Measurements from ENCODE around the gene STAT1.
A peak's percentile ranks its signal among the peaks of the same experiment; 100 is the strongest.

Gene STAT1

DNA sequence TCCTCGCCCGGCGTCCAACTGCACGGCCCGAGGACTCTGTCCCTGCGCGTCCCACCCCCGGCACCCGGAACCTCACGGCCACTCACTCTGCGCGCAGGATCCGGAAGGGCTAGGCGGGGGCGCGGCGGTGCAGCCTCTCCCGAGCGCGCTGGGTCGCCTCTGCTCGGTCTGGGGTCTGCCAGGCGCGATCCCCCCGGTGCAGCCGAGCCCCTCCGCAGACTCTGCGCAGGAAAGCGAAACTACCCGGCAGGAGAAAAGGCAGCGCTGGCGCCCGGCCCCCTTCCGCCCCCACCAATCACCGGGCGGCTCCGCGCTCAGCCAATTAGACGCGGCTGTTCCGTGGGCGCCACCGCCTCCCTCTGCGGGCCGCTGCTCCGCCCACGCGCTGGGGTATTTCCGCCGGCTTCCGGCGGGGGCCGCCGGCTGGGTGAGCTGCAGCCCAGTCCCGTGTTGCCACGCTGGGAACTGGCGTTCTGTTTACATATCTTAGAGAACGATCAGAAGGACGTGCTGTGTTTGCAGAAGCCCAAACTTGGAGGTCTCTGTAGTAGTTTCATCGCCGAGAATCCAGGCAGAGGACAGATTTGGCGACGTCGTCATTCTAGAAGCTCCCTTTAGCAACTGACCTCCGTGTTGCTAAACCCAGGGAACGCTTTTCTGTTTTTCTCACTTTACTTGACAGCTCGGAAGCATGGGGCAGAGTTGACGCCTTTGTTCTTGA, at the start of gene STAT1:
STAT1 (minus strand) TSS at position 240 of the 721 bp plus-strand sequence. CDS start 4,168 bp downstream, outside the sequence.
- in situ Hi-C loops (cut with MboI; ENCODE audit: low pct_unique_long_range_greater_than_20kb, low sequenced_read_pairs), result no loop called here

DNA sequence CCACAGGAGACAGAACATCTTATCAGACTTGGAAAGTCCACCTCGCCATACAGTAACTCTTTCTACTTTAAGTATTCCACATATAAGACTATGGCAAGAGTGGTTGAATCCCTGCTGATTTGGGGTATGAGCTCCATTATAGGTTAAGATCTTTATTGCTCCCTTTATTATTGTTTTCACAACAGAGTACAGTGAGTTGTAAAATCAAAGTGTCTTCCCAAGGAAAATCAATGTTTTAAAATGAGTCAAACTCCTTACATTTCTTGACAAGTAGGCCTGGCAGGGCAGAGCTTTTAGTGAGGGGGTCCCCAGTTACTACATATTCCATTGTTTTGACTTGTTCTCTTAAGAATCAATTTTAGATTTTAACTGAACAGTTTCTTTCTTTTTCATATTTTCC, 49.6 kb upstream of the STAT1 start:
- DNase-seq, result no peak
- in situ Hi-C loops (cut with MboI; ENCODE audit: low pct_unique_long_range_greater_than_20kb, low sequenced_read_pairs), result no loop called here

More for the DNA sequence above, at the start of gene STAT1:
- DNase-seq, result peak; percentile 96

DNA sequence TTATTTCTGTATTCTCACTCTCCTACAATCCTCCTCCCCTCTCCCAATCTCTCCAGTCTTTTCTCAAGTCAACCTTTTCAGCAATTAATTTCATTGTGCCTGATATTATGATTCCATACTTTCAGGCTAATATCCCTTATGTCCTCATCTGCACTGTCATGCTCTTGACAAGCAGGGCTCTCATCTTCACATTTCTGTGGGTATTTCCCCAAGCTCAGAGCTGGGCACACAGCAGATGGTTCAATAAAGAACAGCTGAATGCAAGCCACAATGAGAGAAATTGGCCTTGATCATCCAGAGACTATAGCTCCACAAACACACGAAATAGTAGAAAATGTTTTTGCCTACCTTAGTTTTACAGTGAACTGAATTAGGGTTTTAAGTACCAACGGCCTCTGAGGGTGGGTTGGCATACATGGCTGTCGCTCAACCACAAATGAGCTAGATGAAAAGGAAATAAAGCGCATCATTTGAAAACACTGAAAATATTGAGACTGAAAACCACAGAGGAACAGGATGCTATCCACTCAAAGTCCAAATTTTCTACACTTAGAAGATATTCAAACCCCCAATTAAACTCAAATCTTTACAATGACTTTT, 47.5 kb upstream of the STAT1 start:
- DNase-seq, result no peak
- in situ Hi-C loops (cut with MboI; ENCODE audit: low pct_unique_long_range_greater_than_20kb, low sequenced_read_pairs), result no loop called here

DNA sequence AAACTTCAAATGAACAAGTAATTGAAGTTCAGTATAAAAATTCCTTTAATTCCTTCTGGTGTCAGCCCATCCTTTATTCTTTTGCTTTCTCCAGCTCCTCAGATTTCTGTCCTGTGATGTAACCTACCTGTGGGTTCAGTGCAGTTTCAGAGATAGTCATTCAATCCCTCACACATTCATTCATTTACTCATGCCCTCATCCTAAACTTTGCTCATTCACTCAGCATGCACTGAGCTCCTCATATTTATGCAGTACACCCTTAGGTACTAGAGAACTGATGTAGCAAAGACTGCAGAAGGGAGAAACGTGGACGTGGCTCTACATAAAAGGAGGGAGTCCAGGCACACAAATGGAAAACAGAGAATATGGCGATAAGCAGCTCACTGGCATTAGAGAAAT, 45.3 kb upstream of the STAT1 start:
- DNase-seq, result no peak
- in situ Hi-C loops (cut with MboI; ENCODE audit: low pct_unique_long_range_greater_than_20kb, low sequenced_read_pairs), result loop anchor here (10.0 kb wide), 1 partner anchor 95 kb away; the partner anchor contains the start of gene STAT4

DNA sequence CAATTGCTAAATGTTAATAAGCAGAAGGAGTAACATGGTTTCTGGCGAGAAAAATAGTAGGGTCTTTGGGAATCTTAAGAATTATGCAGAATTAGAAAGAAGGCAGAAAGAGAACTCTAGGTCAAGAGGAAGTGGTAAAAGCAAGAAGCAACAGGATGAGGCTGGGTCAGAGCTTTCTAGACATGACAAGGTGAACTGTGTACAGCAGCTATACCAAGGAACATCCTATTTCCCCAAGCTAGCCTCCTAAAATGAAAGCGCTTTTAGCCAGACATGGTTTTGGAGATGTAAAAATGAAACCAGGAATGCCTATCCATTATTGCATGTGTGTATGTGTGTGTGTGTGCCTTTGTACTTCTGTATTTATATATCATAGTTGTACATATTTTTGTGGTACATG, 42.3 kb upstream of the STAT1 start:
- in situ Hi-C loops (cut with MboI; ENCODE audit: low pct_unique_long_range_greater_than_20kb, low sequenced_read_pairs), result loop anchor here (10.0 kb wide), 1 partner anchor 99 kb away; the partner anchor contains the start of gene STAT4
- DNase-seq, result peak; percentile 65

DNA sequence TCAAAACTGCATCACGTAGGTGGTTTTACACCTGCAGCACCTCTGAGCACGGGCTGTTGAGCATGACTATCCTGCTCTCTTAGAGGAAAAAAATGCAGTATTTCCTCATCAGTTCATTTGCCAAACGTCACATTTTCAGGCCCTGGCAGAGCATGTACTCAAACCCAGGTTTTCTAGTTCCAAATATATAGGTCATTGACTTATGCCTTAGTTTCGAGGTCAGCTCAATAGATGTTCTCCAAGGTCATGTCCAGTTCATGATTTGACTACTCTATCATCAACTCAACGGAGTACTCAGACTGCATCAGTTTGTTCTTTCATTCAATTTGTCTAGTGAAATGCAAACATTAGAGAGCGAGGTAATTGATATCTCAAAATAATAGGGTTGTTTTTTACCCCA, 39.3 kb upstream of the STAT1 start:
- in situ Hi-C loops (cut with MboI; ENCODE audit: low pct_unique_long_range_greater_than_20kb, low sequenced_read_pairs), result loop anchor here (10.0 kb wide), 1 partner anchor 102 kb away; the partner anchor contains the start of gene STAT4
- no peak for DNase-seq

DNA sequence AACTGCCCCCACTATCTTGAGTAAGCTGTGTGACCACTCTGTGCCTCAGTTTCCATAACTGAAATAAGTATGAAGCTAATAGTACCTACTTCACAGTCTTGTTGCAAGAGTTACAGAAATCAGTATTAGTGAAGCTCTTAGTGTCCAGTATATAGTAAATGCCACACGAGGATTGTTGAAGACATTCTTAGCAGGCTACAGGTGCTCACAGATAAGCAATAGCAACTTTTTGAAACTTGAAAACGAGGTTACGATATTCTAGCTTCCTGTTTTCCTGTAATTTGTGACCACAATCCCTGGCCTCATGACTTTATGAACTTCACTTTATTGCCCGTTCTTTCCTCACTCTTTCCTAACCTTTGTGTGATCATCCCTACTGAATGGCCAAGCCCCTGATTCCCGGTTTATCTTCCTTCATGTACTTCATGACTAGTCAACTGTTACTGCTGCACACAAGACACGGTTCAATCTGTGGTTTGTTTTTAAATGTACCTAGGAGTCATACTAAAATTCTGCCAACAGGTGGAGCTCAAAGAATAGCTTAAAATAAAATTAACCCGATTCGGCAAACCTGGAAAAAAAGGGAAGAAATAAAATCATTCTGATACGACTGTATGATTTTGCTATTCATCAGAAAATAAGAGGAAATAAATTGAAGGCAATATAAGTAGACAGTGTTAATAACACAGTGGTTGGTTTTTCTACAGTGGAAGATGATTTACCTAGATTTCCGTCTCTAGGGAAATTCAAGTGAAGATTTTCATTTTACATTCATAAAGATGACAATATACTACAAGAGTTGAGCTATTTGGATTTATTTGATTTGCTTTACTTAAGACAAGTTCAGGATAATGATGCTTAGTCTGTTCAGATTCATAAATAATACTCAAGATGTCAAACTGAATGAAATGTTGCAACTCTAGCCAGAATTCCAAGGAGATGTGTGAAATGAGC, 38.1 kb upstream of the STAT1 start:
- in situ Hi-C loops (cut with MboI; ENCODE audit: low pct_unique_long_range_greater_than_20kb, low sequenced_read_pairs), result loop anchor here (10.0 kb wide), 1 partner anchor 103 kb away; the partner anchor contains the start of gene STAT4
- peak; percentile 88 for DNase-seq

DNA sequence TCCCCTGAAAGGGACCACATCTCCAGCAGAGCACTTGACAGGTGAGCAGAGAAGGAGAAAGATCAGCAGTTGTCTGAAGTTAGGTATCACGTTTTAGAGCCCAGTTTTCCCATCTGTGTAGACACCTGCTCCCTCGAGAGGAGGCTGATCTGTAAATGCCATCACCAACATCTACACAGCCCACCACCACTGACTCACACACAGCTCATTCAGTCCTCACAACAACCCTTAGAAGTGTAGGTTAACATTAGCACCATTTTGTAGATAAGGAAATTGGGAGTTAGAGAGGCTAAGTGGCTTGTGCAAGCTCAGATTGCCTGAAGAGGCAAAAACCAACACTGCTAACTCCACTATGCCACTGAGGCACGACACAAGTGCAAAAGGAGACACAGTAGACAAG, 37.2 kb upstream of the STAT1 start:
- DNase-seq, result no peak
- in situ Hi-C loops (cut with MboI; ENCODE audit: low pct_unique_long_range_greater_than_20kb, low sequenced_read_pairs), result loop anchor here (10.0 kb wide), 1 partner anchor 104 kb away; the partner anchor contains the start of gene STAT4

DNA sequence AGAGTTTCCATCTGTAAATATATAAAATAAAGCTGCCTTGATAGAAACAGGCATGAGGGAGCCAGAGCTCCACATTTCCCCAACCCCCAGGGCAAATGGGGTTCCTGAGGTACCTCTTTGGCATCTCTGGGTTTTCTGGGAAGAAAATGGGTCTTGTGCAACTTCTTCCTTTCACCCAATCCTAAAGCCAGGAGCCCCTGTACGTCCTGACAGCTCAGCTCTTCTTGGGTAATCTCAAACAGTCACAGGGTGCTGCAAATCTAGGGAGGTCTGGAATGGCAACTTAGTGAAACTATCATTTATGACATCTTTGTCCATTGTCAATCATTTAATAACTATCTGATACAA, 36.6 kb upstream of the STAT1 start:
- no peak for DNase-seq
- in situ Hi-C loops (cut with MboI; ENCODE audit: low pct_unique_long_range_greater_than_20kb, low sequenced_read_pairs), result loop anchor here (10.0 kb wide), 1 partner anchor 104 kb away; the partner anchor contains the start of gene STAT4

DNA sequence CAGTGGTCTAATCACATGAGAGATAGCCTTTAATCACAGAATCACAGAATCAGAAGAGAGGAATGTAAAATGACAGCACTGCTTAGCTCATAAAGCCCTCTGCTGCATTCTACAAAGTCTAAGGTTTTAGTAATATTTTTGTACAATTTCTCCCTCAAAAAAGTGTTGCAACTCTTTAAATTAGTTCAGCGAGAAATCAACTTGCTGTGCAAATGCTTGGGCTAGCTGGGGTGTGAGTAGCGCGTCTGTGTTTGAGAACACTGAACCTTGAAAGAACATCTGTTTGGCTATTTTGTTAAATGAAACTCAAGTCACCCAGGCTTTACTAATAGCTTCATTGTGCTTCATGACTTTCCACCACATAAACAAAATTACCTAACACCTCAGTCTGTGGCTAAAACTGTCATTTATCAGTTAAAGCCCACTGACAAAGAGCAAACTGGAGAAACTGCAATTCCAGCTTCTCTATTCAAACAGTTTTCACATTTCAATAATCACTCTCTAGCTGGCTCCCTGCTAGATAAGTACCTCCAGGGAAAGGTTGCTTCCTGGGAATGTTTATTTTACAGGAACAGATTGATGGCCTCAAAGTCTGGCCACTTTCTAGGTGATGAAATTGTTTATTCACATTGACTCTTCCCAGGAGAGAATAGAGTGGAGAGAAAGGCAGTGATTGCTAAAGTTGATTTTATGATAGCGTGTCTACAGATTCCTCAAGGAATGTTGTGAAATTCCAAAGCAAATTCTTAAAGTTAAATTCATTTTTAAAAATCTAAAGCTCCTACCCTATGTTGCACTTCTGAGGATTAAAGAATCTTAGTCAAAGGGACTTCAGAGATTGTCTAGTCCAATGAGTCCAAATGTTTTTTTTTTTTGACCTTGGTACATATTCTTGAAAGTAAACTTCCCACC, 36.0 kb upstream of the STAT1 start:
- DNase-seq, result no peak
- in situ Hi-C loops (cut with MboI; ENCODE audit: low pct_unique_long_range_greater_than_20kb, low sequenced_read_pairs), result loop anchor here (10.0 kb wide), 1 partner anchor 105 kb away; the partner anchor contains the start of gene STAT4

DNA sequence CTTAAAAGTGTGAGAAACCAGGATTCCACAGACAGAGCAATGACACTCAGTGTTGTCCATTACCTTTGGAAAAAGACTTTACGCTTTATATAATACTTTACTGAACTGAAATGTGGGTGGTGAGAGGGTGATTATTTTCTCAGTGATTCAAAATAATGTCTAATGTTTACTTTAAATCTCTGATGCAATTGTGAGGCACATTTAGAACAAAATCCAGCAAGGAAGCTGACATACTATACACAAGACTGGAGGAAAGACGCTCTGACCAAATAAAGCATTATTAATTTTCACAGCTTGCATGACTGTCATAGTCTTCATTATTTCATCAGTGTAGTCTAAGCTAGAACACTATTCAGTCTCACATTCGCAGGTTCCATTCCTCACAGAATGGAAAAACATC, 34.1 kb upstream of the STAT1 start:
- in situ Hi-C loops (cut with MboI; ENCODE audit: low pct_unique_long_range_greater_than_20kb, low sequenced_read_pairs), result no loop called here
- DNase-seq, result no peak

DNA sequence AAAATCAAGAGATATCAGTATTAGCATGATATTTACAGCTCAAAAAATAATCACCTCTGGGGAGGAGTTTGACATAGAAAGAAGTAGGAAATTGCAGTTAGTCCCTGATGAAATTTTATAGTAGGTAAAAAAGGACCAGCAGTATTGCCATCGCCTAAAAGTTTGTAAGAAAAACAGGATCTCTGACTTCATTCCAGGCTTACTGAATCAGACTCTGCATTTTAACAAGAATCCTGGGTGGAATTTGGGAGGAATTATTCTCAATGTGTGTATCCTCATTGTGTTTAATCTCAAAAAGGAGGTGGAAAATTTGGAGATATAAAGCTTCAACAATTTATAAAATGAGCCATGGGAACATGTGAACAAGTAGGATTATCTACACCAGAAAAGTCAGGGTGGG, 31.2 kb upstream of the STAT1 start:
- in situ Hi-C loops (cut with MboI; ENCODE audit: low pct_unique_long_range_greater_than_20kb, low sequenced_read_pairs), result no loop called here
- DNase-seq, result no peak

DNA sequence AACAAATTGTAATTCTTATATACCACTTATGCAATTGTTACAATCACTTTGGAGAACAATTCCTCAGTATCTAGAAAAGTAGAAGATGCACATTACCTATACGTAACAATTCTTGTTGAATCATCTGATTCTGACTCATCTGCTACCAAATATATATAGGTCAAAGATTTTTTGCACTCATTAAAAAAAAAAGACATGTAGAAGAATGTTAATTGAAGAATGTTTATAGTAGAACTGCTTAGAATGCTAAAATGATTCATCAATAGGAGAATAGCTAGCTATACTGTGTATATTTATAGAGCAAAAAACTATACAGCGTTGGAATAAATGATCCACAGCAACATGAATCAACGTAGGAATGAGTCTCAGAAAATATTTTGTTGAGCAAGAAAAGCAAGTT, 29.5 kb upstream of the STAT1 start:
- in situ Hi-C loops (cut with MboI; ENCODE audit: low pct_unique_long_range_greater_than_20kb, low sequenced_read_pairs), result no loop called here
- DNase-seq, result no peak

DNA sequence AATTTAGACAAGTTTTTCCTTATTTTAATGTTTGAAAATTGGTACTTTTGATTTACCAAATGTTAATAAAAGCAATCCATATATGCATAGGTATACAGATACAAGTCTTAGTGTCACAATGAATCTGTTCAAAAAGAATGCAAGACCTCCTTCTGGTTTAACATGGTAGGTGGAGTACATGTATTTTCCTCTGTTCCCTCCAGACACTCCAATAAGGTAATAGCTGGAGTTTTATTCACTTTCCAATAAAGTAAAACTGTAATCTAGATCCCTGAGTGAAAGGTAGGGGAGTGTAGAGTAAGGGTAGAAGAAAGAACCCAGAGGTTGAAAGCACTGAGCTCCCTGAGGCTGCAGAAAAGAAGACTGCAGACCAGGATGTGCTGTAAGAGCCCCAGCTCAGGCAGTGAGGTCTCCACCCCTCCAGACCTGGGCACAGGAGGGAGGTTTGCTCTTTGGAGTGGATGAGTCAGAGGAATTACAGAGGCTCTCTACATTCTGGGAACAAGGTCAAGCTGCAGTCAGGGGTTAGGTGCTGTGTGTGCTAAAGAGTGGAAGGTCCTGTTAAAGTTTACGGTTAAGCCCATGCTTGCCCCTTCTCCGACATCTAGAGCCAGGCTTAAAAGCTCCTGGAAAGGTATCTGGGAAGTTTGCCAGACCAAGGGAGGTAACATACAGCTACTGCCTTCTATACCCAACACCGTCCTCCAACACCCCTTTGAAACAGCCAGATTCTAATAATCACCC, 27.6 kb upstream of the STAT1 start:
- in situ Hi-C loops (cut with MboI; ENCODE audit: low pct_unique_long_range_greater_than_20kb, low sequenced_read_pairs), result no loop called here
- no peak for DNase-seq

DNA sequence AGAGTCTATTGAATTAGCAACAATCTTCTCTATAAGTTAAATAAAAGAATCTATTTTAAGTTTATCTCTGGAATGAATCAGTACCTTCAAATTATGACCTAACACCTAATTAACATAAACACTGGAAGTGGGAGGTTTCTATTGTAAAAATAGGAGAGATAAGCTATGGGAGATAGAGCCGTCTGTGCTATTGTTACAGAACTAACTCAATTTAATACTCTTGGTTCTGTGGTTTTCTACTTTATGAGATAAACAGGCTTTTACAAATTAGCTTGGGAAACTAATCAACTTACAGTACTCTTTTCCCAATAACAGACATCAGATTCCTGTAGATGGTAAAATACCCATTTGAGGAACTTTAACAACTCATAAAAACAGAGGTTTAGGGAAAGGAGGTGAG, 25.6 kb upstream of the STAT1 start:
- no peak for DNase-seq
- in situ Hi-C loops (cut with MboI; ENCODE audit: low pct_unique_long_range_greater_than_20kb, low sequenced_read_pairs), result no loop called here

DNA sequence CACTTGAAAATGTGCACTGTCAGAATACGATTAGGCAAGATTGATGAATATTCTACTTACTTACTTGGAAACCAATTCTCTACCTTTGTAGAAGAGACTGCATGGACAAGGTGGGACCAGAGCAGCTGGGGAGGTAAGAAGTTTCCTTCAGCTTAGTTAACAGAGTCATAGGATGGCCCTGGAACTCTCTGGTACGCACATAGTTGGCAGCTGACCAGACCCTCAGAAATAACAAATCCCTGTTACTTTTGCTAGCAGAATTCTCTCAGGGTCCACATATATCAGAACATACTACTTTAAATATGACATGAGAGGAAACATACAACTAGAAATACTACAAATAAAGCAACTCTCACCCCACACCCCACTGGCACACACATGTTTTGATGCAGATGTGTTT, 24.8 kb upstream of the STAT1 start:
- DNase-seq, result no peak
- in situ Hi-C loops (cut with MboI; ENCODE audit: low pct_unique_long_range_greater_than_20kb, low sequenced_read_pairs), result no loop called here

DNA sequence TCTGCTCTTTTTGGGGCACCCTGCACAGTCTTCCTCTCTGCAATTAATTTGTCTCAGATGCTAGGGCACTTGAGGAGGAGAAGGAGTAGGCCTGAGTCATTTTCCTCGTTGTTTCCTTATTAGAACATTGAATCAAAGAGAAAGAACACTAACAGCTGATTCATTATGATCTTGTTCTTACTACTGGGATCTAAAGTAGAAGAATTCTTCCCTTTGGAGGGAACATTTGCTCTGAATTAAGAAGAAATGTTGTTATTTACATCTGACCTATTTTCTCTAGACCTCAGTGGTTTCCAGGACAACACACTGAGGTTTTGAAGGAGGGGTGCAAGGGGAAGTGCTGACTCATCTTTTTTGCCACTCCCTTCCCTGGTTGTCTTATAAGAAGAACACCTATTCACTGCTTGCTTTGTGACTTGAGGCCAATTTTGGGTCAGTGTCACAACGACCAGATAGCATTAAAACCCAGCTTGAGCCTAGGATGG, 24.3 kb upstream of the STAT1 start:
- in situ Hi-C loops (cut with MboI; ENCODE audit: low pct_unique_long_range_greater_than_20kb, low sequenced_read_pairs), result no loop called here
- peak; percentile 53 for DNase-seq

DNA sequence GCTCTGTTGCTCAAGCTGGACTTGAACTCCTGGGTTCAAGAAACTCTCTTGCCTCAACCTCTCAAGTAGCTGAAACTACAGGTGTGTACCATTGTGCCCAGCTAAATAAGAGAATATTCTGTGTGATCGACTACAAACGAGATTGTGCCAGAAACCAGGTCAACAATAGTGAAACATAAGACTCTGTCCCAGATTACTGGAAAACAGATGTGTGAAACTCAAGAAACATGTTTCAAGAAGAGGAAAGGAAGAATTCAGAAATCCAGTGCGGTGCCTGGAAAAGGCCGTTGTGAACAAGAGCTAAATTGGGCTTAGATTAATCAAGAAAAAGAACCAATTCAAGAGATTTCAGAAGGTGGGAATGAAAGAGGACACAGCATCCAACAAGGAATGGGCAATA, 23.4 kb upstream of the STAT1 start:
- no peak for DNase-seq
- in situ Hi-C loops (cut with MboI; ENCODE audit: low pct_unique_long_range_greater_than_20kb, low sequenced_read_pairs), result no loop called here

All from KBM-7 (cell line).